AG09319 (cell line): ENCODE data around the gene FBXW12.

Experiments used
- DNase-seq: peaks from one replicate; pipeline ENCODE4 v3.0.0-alpha.2; 2010; ENCODE audit warnings: low read depth; ENCODE audit errors: extremely low read depth
- CTCF ChIP-seq: IDR thresholded peaks from 2 replicates; pipeline ENCODE4 v1.5.1; 2011; ENCODE audit warnings: low read depth, mild to moderate bottlenecking, inconsistent platforms, low read length, moderate library complexity

FBXW12 gene

GRCh38 chr3:48426401-48426909, 54.4 kb downstream of the FBXW12 start:
- DNase-seq: no peak
- TF ChIP-seq CTCF: no peak

GRCh38 chr3:48426944-48427629, 55.1 kb downstream of the FBXW12 start:
- no peak for TF ChIP-seq CTCF
- DNase-seq: no peak

GRCh38 chr3:48427630-48427962, 55.6 kb downstream of the FBXW12 start:
- no peak for TF ChIP-seq CTCF
- DNase-seq: no peak

GRCh38 chr3:48428088-48428571, 56.1 kb downstream of the FBXW12 start:
- DNase-seq: no peak
- TF ChIP-seq CTCF: no peak

- TF ChIP-seq CTCF: no peak
- DNase-seq: no peak
Observed at GRCh38 chr3:48428572-48429316, 56.7 kb downstream of the FBXW12 start.

GRCh38 chr3:48429317-48429959, 57.4 kb downstream of the FBXW12 start:
- DNase-seq: no peak
- TF ChIP-seq CTCF: no peak
